H9 (cell line): ENCODE measurements around the gene MYO15B. TPM values are rescaled to one million over a fixed set of nuclear protein-coding genes. Genes with fewer than 3 reads are reported as not detected.

Experiments
- DNase-seq: peaks from one replicate; pipeline ENCODE4 v3.0.0-alpha.2; 2017
- H2AFZ ChIP-seq: one replicate; pipeline ENCODE4 v1.6.1; 2013; ENCODE audit warnings: mild to moderate bottlenecking, low read length, control low read depth, moderate library complexity
- H2AK5ac ChIP-seq: 2 replicates; pipeline ENCODE4 v1.6.1; 2013; ENCODE audit warnings: low read length, control low read depth, mixed read lengths; ENCODE audit not compliant: insufficient read length
- H2BK120ac ChIP-seq: one replicate; pipeline ENCODE4 v1.6.1; 2013; ENCODE audit warnings: low read depth, mild to moderate bottlenecking, low read length, control low read depth, inconsistent platforms; ENCODE audit not compliant: poor library complexity, severe bottlenecking
- H2BK12ac ChIP-seq: 2 replicates; pipeline ENCODE4 v1.6.1; 2013; ENCODE audit warnings: low read length, control low read depth, mixed read lengths, low read depth; ENCODE audit not compliant: insufficient read length
- H2BK15ac ChIP-seq: 2 replicates; pipeline ENCODE4 v1.6.1; 2013; ENCODE audit warnings: low read depth, low read length, control low read depth
- H2BK20ac ChIP-seq: one replicate; pipeline ENCODE4 v1.6.1; 2013; ENCODE audit warnings: low read depth, mild to moderate bottlenecking, low read length, control low read depth, inconsistent platforms; ENCODE audit not compliant: poor library complexity, severe bottlenecking
- H2BK5ac ChIP-seq: 2 replicates; pipeline ENCODE4 v1.6.1; 2013; ENCODE audit warnings: low read length, control low read depth, mixed read lengths; ENCODE audit not compliant: insufficient read length
- H3K14ac ChIP-seq: 2 replicates; pipeline ENCODE4 v1.6.1; 2013; ENCODE audit warnings: low read length, control low read depth; ENCODE audit not compliant: insufficient read depth
- H3K18ac ChIP-seq: 2 replicates; pipeline ENCODE4 v1.6.1; 2013; ENCODE audit warnings: low read depth, mild to moderate bottlenecking, mixed read lengths, low read length, control low read depth; ENCODE audit not compliant: insufficient read length
- H3K23ac ChIP-seq: 2 replicates; pipeline ENCODE4 v1.6.1; 2013; ENCODE audit warnings: low read length, control low read depth, mixed read lengths, low read depth; ENCODE audit not compliant: insufficient read length
- H3K23me2 ChIP-seq: 2 replicates; pipeline ENCODE4 v1.6.1; 2013; ENCODE audit warnings: low read depth, mild to moderate bottlenecking, mixed read lengths, low read length, control low read depth; ENCODE audit not compliant: insufficient read length, poor library complexity, severe bottlenecking
- H3K27ac ChIP-seq: 2 replicates; pipeline ENCODE4 v1.5.1; 2013; ENCODE audit warnings: low read length, control low read depth, mixed read lengths, low read depth; ENCODE audit not compliant: insufficient read length
- H3K27me3 ChIP-seq: 2 replicates; pipeline ENCODE4 v1.6.1; 2013; ENCODE audit warnings: low read length, control low read depth, inconsistent platforms; ENCODE audit not compliant: insufficient read depth
- H3K4ac ChIP-seq: 2 replicates; pipeline ENCODE4 v1.6.1; 2013; ENCODE audit warnings: low read depth, mild to moderate bottlenecking, control low read depth, inconsistent platforms, low read length, moderate library complexity
- H3K4me1 ChIP-seq: 2 replicates; pipeline ENCODE4 v1.6.1; 2013; ENCODE audit warnings: low read length, control low read depth, inconsistent platforms; ENCODE audit not compliant: insufficient read depth
- H3K4me2 ChIP-seq: 2 replicates; pipeline ENCODE4 v1.6.1; 2013; ENCODE audit warnings: low read length, control low read depth, mixed read lengths; ENCODE audit not compliant: insufficient read length, insufficient read depth
- H3K56ac ChIP-seq: 2 replicates; pipeline ENCODE4 v1.6.1; 2013; ENCODE audit warnings: low read depth, mild to moderate bottlenecking, mixed read lengths, low read length, control low read depth; ENCODE audit not compliant: insufficient read length
- H3K79me1 ChIP-seq: 2 replicates; pipeline ENCODE4 v1.6.1; 2013; ENCODE audit warnings: low read depth, mild to moderate bottlenecking, moderate library complexity, low read length, control low read depth, inconsistent platforms; ENCODE audit not compliant: insufficient read depth, poor library complexity, severe bottlenecking
- H3K79me2 ChIP-seq: 2 replicates; pipeline ENCODE4 v1.6.1; 2013; ENCODE audit warnings: low read length, control low read depth, inconsistent platforms; ENCODE audit not compliant: insufficient read depth
- H3K9ac ChIP-seq: 2 replicates; pipeline ENCODE4 v1.6.1; 2013; ENCODE audit warnings: low read length, control low read depth, mixed read lengths; ENCODE audit not compliant: insufficient read length; ENCODE audit errors: extremely low read depth
- H3K9me3 ChIP-seq: one replicate; pipeline ENCODE4 v1.6.1; 2013; ENCODE audit warnings: low read depth, low read length, inconsistent platforms; ENCODE audit not compliant: control insufficient read depth
- H3T11ph ChIP-seq: one replicate; pipeline ENCODE4 v1.6.1; 2013; ENCODE audit warnings: mild to moderate bottlenecking, low read length, control low read depth, inconsistent platforms
- H4K20me1 ChIP-seq: one replicate; pipeline ENCODE4 v1.6.1; 2013; ENCODE audit not compliant: control insufficient read depth, insufficient read length, insufficient read depth
- H4K5ac ChIP-seq: 2 replicates; pipeline ENCODE4 v1.6.1; 2013; ENCODE audit warnings: low read depth, mild to moderate bottlenecking, mixed read lengths, low read length, control low read depth; ENCODE audit not compliant: insufficient read length
- H4K8ac ChIP-seq: replicated peaks from 2 replicates; pipeline ENCODE4 v1.6.1; 2013; ENCODE audit warnings: low read length, control low read depth, mixed read lengths, low read depth; ENCODE audit not compliant: insufficient read length
- H4K91ac ChIP-seq: 2 replicates; pipeline ENCODE4 v1.6.1; 2013; ENCODE audit warnings: low read depth, mild to moderate bottlenecking, moderate library complexity, mixed read lengths, low read length, control low read depth; ENCODE audit not compliant: insufficient read length
- H3K27ac Mint-ChIP-seq, 3 experiments: 2 replicates in 2 of 3; 3 replicates in 1 of 3; pipeline ENCODE4 v1.8.0; 2020 to 2021; ENCODE audit warnings: mixed read lengths in 3 of 3, mild to moderate bottlenecking in 1 of 3, moderate library complexity in 1 of 3
- H3K27me3 Mint-ChIP-seq: 2 replicates; pipeline ENCODE4 v1.8.0; 2021; ENCODE audit warnings: low read depth, mild to moderate bottlenecking, moderate library complexity, mixed read lengths
- H3K36me3 Mint-ChIP-seq, 3 experiments: 2 replicates in 2 of 3; 3 replicates in 1 of 3; pipeline ENCODE4 v1.8.0; 2020 to 2021; ENCODE audit warnings: low read depth in 3 of 3, mixed read lengths in 3 of 3; ENCODE audit not compliant: insufficient read depth in 1 of 3
- H3K4me1 Mint-ChIP-seq, 2 experiments: 2 replicates each; pipeline ENCODE4 v1.8.0; 2020; ENCODE audit warnings: mixed read lengths in 2 of 2
- H3K4me3 Mint-ChIP-seq, 2 experiments: 2 replicates in 1 of 2; 3 replicates in 1 of 2; pipeline ENCODE4 v1.8.0; 2020 to 2021; ENCODE audit warnings: mild to moderate bottlenecking in 2 of 2, mixed read lengths in 2 of 2, moderate library complexity in 1 of 2
- H3K9me3 Mint-ChIP-seq, 2 experiments: 2 replicates in 1 of 2; 3 replicates in 1 of 2; pipeline ENCODE4 v1.8.0; 2020; ENCODE audit warnings: mild to moderate bottlenecking in 2 of 2, mixed read lengths in 2 of 2, moderate library complexity in 1 of 2
- WGBS: extraction: QIAGEN DNeasy Blood & Tissue Kit; methylation state at CpG from one replicate; pipeline ENCODE4 v1.1.7; 2013; ENCODE audit warnings: missing lambda C conversion rate, low lambda C conversion rate, mixed read lengths; ENCODE audit not compliant: insufficient read length; ENCODE audit errors: extremely low coverage; 5-methylcytosine and 5-hydroxymethylcytosine counted together
- total RNA-seq: library from RNA; stranded (reverse); gene quantifications from 2 replicates; pipeline ENCODE4 v1.2.1, GENCODE V29; 2021
- TF ChIP-seq, protein P1 (sequence below): fragments of 200-600 bp; sonication (generic); conservative IDR thresholded peaks from 3 replicates; pipeline ENCODE4 v1.8.0; 2021; ENCODE audit warnings: antibody characterized with exemption, mild to moderate bottlenecking

Gene MYO15B
- total RNA-seq, 1 experiment from 2014 or later = 41.9 TPM

DNA sequence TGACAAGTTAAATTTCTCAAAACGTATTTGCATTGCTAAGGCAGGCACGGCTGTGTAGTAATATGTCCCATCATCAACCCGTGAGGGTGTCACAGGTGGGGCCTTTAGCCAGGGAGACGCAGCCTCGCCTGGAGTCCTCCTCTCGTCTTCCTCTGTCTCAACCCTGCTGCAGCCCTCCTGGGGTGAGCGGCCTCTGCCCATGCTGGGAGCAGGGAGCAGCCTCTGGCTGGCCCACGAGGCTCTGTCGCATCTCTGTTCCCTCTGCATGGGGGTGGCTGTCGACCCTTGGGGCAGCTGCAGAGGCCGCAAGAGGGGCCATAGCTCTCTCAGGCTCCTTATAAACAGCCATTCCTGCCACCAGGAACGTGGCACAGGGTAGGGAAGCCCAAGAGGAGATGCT is 44.8 kb downstream of the MYO15B start:
- no peak overlapping the region for H2BK120ac ChIP-seq
- no peak overlapping the region for H3K4me2 ChIP-seq
- H2BK15ac ChIP-seq = no peak overlapping the region
- H3K23ac ChIP-seq = no peak overlapping the region
- no peak overlapping the region for H3K14ac ChIP-seq
- Mint-ChIP-seq H3K27ac (no peak overlapping the region; a peak in 1 of 7 replicates), H3K4me1 (peaks cover 16 to 24% of the 10 kb centered on the region in 2 experiments), H3K27me3 (no peaks in the 10 kb centered on the region), H3K36me3 (peaks cover 0 to 8% (median under 1%) of the 10 kb centered on the region in 3 experiments; a peak in 4 of 7 replicates), H3K4me3 (no peak overlapping the region), H3K9me3 (no peaks in the 10 kb centered on the region)
- H3K4ac ChIP-seq = no peak overlapping the region
- H3K9ac ChIP-seq = no peak overlapping the region
- H4K20me1 ChIP-seq = no peaks in the 10 kb centered on the region
- no peak overlapping the region for H3T11ph ChIP-seq
- no peak overlapping the region for H4K91ac ChIP-seq
- H2BK5ac ChIP-seq = no peak overlapping the region
- no peaks in the 10 kb centered on the region for H3K79me2 ChIP-seq
- no peak overlapping the region for H3K18ac ChIP-seq
- no peaks in the 10 kb centered on the region; the same call in 1 of the 2 replicates for H3K4me1 ChIP-seq
- no peak overlapping the region for H4K5ac ChIP-seq
- H2AK5ac ChIP-seq = no peak overlapping the region
- H3K23me2 ChIP-seq = no peaks in the 10 kb centered on the region
- H3K9me3 ChIP-seq = no peaks in the 10 kb centered on the region
- H2BK12ac ChIP-seq = no peak overlapping the region
- no peaks in the 10 kb centered on the region for H3K27me3 ChIP-seq
- H2BK20ac ChIP-seq = no peak overlapping the region
- H3K79me1 ChIP-seq = no peaks in the 10 kb centered on the region
- no peak overlapping the region for H3K56ac ChIP-seq
- DNase-seq = no peak
- no CpG with 5 or more reads among the region's 12 CpGs for WGBS
- no peak overlapping the region for H4K8ac ChIP-seq
- no peak overlapping the region for H3K27ac ChIP-seq
- TF ChIP-seq, protein P1, sequence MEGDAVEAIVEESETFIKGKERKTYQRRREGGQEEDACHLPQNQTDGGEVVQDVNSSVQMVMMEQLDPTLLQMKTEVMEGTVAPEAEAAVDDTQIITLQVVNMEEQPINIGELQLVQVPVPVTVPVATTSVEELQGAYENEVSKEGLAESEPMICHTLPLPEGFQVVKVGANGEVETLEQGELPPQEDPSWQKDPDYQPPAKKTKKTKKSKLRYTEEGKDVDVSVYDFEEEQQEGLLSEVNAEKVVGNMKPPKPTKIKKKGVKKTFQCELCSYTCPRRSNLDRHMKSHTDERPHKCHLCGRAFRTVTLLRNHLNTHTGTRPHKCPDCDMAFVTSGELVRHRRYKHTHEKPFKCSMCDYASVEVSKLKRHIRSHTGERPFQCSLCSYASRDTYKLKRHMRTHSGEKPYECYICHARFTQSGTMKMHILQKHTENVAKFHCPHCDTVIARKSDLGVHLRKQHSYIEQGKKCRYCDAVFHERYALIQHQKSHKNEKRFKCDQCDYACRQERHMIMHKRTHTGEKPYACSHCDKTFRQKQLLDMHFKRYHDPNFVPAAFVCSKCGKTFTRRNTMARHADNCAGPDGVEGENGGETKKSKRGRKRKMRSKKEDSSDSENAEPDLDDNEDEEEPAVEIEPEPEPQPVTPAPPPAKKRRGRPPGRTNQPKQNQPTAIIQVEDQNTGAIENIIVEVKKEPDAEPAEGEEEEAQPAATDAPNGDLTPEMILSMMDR = no peak
- no peak overlapping the region for H2AFZ ChIP-seq
